SK-N-MC (cell line): ENCODE results near the gene MALAT1.

Experiments used
- EZH2 ChIP-seq: fragments of 200-600 bp; sonication (generic); IDR thresholded peaks from one replicate; pipeline ENCODE4 v1.6.1; 2017; ENCODE audit warnings: antibody characterized with exemption
- FOXP2 ChIP-seq: optimal IDR thresholded peaks from 2 replicates; pipeline ENCODE3; 2011; ENCODE audit warnings: mild to moderate bottlenecking, moderate library complexity; ENCODE audit not compliant: insufficient read depth; ENCODE audit errors: extremely low read length, control extremely low read depth
- POLR2AphosphoS5 ChIP-seq: IDR thresholded peaks from 2 replicates; pipeline ENCODE4 v1.6.1; 2012; ENCODE audit warnings: mild to moderate bottlenecking, low read depth, low read length, borderline replicate concordance

GRCh38 chr11:65532388-65533064 lies 33.7 kb downstream of the MALAT1 start:
- TF ChIP-seq POLR2AphosphoS5 (no peak), FOXP2 (no peak), EZH2 (no peak)
